HG02623 (cell line): ENCODE measurements around the gene ARHGEF38.

Experiments
- ATAC-seq: cut with Tn5 transposase; IDR thresholded peaks from one replicate; pipeline ENCODE4 v1.9.1; 2021; ENCODE audit warnings: moderate library complexity; ENCODE audit not compliant: unreplicated experiment

Gene ARHGEF38

DNA sequence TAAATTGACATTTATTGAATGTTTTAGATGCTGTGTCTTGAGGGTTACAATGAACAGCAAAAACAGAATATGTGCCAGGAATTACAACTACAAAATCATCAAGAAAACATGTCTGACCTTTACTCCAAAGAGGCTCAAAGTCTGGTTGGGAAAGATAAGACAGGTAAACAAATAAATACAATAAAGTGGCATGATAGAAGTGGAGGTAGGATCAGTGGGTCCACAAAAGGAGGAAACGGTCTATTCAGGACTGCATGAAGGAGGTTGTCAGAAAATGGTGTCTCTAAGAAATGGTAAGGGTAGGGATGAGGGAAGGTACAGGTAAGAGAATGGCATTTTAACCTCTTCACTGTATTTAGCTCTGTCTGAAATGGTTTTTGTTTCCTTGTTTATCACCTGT, 3.8 kb downstream of the ARHGEF38 start:
- ATAC-seq, result no peak

DNA sequence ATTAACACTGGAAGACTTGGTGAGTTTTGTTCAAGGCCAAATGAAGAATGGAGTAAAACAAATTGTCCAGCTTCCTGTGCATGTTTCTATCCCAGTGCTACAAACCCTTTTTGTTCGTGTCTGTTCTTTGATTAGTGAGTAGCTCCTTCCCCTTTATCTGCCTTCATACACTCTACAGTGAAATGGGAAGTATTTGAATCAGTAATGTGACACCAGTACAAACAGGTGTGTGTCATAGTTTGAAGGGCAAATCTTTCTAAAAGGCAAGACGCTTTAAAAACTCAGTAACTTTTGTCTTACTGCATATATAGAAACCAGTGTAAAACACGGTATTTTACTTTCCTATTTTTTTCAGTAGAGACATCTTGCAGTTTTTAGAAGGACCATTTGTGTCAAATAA, 5.9 kb downstream of the ARHGEF38 start:
- no peak for ATAC-seq

DNA sequence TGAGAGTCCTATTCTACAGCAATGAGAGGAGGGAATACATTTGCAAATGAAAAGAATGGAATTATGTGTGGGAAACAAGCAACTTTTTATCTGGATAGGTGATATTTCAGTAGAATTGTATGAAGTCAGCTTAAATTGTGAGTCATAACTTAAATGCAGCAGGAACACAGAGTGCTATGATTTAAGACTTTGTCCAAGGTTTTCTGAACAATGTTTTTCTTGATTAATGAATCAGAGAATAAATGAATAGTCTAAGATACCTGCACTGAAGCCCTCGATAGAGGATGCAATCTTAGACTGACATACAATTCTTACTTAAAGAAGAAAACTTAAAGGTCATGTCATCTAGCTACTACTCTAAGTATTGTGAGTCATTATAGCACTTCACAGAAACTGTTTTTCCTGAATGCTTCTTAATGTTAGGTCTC, 8.0 kb downstream of the ARHGEF38 start:
- ATAC-seq, result no peak

DNA sequence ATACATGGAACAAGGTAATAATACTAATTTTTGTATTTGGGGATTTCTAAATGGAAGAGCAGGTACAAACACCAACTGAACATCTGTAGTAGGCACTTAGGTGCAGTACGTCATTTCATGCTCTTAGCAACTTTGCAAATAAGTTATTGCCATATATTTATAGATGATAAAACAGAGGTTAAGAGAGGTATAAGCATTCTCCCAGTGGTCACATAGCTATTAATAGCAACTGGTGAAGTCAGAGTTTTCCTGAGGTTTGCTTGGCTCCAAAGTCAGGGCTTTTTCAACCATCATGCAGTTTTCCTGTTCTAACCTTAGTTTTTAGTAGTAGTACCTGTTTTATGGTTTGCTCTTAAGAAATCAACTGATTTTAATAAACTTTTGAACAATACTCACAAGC, 10.9 kb downstream of the ARHGEF38 start:
- ATAC-seq, result no peak

DNA sequence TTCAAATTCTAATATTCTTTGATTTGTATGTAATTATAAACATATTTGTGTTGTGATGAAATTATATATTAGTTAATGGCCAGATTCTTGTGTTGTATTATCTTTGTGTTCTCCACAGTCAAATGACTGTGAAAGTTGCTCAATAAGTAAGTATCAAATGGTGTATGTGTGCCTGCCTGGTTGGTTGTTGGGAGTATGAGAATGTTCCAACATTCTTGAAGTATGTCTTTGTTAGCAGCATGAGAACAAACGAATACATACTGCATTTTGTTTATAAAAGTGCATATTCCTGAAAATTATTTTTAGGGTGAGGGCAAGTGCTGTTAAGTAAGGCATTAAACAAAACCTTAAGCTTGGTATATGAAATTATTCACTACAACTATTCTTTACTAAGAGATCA, 16.2 kb downstream of the ARHGEF38 start:
- ATAC-seq, result no peak

DNA sequence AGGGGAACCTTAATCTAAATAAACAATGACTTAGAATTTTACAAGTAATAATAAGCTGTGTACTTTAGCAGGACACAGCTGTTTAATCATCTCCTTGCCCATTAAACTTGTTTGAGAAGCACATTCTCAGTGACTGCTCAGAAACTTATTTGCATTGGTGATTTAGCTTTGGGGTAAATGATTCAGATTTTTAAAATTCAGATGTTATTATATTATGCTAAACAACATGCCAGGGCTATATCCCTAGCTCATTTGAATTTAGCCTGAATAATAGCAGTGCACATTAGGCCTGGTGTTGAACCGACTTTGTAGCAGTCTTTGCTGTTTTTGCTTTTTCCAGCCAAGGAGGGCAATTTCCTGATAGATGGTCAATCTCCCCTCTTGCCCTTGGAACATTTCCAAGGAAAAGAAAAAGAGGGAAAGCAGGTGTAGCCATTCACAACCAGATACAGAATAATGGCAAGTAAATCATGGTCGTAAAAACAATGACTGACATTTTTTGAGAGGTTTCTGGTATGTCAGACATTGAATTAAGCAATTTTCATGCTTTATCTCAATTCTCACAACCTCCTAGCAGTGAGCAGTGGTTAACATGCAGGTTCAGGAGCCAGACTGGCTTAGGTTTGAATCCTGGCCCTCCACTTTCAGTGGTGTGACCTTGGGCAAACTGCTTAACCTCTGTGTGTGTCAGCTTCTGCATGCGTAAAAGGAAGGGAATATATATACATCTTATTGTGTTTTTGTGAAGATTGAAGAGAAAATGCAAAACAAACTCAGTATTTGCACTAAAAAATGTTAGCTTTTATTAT, 16.8 kb downstream of the ARHGEF38 start:
- no peak for ATAC-seq

DNA sequence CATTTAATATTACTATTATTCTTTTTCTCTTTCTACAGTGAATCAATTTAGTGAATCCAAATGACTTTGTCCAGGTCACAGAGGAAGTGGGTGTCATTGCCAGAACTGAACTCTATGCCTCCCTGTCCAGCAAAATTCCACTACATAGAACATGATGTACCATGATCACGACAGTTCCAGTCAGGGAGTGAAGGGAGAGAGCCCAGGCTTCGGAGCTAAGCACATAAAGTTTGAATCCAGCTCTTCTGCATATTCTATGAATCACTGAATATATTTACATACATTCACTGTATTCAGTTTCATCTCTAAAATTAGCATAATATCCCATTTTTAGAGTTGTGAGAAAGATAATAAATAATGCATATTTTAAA, 17.4 kb downstream of the ARHGEF38 start:
- no peak for ATAC-seq

DNA sequence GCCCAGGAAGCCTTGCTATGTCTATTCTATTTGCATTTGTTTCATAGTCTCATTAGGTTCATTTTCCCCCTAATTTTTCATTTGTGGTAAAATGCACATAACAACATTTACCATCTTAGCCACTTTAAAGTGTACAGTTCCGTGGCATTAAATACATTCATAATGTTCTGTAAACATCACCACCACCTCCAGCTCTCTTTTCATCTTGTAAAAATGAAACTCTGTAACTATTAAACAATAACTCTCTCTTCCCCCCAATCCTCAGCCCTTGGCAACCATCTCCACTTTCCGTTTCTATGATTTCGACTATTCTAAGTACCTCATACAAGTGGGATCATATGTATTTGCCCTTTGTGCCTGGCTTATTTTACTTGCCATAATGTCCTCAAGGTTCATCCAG, 19.9 kb downstream of the ARHGEF38 start:
- no peak for ATAC-seq

DNA sequence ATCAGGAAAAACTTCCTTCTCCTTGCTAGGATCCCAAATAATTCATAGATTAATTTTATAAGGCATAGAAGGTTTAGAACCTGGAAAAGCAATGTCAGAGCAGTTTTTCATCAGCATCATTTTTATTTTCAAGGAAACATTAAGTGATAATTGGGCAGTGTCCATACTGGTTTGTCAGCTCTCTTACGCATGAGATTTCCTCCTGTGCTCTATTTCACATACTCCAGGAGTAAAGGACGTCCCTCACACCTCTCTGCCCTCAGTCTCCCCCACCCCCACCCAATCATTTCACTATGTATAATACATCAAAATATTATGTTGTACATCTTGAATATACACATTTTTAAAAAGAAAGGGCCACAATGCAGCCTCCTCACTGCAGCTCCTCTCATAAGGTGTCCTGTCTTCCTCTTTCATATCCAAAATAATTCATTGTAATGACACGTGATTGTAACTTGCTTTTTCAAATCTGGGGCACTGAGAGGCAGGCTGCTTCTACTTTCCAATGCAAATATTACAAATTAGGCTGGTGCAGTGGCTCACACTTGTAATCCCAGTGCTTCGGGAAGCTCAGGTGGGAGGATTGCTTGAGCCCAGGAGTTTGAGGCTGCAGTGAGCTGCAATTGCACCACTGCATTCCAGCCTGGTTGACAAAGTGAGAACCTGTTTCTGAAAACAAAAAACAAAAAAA, 34.4 kb downstream of the ARHGEF38 start:
- ATAC-seq, result no peak

DNA sequence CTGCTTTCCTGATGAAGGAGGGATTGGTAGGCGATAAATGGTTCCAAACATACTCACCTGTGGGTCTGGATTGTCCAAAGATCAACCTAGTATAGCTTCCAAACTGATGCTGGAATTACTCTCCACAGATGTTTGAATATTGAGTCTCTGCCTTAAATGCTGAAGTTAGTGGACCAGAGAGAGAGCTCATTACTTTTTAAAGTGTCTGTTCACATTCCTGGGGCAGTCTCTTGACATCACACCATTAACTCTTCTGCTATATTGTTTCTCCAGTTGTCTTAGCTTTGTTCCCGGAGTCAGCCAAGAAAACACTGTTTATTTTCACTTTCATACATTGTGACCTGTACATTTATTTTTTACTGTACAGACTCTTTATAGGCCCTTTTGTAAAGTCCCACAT, 35.4 kb downstream of the ARHGEF38 start:
- ATAC-seq, result no peak

DNA sequence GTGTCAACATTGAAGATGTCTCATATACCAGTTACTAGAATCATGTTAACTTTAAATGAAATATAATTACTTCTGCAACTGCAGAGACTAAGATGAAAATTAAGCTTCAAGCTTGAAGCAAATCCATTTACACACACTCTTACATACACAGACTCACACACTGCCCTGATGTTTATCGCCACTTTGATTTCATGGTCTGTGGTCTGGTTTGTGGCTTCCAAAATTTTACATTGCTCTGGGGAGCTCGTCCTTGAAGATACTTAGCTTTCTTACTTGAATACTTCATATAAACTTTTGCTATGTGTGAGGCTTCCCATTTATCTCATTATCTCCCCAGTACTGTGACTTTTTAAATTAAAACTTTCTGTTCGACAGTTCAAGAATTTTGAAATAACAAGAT, 35.8 kb downstream of the ARHGEF38 start:
- no peak for ATAC-seq

DNA sequence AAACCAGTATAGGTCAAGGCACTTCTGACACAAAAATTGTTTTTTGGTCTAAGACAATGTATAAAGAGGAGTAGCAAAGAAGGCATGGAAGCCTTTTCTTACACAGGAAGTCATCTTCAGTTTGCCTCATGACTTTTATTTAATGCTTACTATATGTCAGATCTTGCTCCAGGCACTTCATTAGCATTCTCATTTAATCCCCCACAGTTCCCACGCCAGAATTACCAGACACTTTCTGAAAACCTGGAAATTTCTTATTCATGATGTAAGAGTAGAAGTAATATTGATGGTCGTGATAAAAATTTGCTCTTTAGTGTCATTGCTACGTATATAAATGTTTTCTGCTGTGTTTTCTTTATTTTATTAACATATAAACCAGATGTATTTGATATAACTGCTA, 39.2 kb downstream of the ARHGEF38 start:
- no peak for ATAC-seq

DNA sequence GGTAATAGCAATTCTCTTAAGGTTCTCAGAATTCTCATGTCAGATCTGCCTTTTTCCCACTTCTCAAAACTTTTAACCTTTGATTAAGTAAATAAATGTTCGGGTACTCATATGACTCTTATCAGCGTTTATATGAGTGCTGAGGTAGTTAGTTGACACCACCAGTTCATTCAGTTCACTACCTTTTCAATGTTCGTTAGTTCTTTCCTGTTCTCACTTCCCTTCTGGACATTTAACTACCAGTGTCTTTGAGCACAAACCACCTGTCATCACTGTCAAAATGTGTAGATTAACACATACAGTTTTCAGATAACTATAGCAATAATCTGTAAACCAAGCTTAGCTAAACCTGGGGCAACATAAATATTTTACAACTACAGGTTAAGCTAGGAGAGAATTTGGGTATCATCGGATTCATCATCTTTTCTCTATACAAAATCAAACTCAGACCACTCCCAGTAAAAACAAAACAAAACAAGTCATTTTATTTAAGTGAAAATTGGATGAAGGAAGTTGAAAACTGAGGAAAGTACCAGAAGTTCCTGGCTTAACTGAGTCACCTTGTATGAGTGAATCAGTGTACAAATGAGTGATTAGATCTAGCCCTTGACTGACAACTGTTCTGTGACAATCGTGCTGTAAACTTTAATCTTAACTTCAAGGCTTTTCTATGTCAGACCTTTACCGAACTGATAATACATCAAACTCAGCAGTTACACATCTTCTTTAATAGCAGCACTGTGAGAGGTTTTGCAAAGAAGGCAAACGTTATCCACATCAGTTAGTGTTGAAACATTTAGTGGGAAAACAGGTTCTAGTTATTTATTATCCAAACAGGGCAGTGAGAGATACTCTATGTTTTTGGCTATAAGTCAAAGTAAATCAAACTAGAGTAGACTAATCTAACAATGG, 41.9 kb downstream of the ARHGEF38 start:
- ATAC-seq, result peak; percentile 78

DNA sequence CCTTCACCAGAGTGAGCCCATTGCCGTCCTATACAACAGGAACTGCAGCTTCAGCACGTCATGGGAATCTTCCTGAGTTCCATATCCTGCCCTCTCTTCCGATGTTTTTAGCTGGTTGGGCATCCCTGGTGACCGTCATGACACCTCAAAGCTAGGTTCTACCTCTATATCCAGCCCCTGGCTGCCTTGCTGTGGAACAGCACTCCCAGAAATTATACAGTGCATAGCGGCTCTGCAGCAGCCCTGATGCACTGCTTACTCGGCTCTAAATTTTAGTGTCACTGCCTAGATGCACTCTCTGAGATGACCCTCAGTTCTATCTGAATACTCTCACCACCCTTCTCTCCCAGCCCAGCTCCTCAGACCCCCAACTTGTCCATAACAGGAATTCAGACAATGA, 44.3 kb downstream of the ARHGEF38 start:
- no peak for ATAC-seq

DNA sequence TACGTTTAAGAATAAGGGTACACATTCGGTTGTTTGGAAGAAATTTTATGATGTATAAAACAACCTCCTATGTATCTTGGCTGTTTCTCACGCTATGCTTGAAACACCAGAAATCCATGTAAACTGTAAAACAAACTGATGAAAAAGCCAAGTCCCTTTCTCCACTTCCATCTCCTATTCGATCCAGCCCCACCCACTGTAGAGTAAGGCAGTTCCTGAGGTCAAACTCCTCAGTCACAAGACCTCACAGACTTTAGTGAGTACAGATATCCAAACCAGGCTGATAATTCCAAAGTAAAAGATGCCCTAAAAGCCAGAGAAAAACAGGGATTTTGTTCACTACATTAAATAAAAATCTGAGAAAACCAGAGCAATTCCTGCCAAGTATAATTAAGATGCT, 45.6 kb downstream of the ARHGEF38 start:
- ATAC-seq, result no peak

DNA sequence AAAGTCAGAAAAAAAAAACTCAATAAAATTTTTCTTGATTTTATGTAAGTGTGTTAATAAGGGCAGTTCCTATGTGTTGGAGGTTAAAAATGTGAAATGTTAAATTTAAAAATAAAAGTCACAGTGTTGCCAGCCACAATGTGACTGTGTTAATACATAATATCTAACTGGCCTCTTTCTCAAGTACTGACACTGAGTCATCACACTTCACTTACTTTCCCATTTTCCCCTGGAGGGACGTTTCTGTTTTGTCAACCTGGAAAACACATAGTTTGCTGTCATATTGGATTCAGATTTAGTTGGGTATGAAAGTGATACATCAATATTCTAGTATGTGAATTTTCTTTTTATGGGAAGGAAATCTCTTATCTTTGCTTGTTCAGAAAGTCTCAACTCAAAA, 46.4 kb downstream of the ARHGEF38 start:
- ATAC-seq, result no peak

DNA sequence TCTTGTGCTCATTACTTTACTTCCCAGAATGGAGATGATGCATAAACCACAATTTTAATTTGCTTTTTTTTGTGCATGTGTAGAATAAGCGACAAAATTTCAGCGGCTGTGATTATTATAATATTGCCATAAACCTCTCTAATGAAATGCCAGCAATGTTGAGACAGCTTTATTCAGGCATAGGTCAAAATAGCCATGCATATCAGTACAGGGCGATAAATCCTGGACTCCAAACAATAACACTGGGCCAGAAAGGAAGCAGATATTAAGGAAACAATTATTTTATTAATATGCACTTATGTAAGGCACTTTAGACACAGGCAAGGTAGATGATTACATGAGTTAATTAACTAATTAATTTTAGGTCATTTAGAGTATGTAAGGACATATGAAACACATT, 47.1 kb downstream of the ARHGEF38 start:
- no peak for ATAC-seq

DNA sequence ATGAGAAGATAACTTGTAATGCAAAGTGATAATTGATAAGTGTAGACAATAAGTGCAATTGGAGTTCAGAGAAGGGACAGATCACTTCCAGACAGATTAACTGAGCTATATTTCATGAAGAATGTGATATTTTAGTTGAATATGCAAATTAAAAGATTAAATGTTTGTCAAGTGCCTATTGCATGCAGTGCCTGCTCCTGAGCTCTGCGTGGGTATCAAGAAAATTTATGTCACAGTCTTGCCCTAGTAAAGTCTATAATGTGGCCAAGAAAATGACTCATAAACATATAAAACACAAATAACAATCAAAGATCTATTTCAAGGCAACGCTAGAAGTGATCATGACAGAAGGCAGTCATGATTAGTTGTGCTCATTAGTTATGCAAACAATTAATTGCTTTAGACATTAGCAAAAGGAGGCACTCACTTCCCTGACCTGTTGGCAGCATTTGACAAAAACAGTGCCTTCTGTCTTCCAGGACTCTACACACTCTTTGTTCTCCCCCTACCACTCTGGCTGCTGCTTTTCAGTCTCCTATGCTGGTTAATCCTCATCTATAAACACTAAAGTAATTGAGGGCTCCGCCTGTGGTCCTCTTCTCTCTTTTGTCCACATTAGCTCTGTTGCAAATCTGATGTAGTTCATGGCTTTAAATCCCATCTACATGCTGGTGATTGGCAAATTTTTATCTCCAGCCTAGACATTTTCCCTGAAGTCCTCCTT, 47.7 kb downstream of the ARHGEF38 start:
- no peak for ATAC-seq

DNA sequence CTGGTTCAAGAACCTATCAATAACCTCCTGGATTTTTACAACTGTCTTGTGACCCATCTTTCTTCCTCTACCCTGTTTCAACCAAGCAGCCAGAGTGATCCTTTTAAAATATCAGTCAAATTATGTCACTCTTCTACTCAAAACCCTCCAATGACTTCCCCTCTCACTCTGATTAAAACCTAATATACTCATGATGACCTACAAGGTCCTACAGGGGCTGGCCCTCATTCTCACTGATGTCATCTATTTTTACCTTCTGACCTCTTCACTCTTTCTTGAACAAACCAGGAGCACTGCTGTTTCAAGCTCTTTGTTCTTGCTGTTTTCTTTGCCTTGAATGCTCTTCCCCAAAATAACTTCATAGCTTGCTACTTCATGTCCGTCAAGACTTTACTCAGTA, 48.5 kb downstream of the ARHGEF38 start:
- no peak for ATAC-seq

DNA sequence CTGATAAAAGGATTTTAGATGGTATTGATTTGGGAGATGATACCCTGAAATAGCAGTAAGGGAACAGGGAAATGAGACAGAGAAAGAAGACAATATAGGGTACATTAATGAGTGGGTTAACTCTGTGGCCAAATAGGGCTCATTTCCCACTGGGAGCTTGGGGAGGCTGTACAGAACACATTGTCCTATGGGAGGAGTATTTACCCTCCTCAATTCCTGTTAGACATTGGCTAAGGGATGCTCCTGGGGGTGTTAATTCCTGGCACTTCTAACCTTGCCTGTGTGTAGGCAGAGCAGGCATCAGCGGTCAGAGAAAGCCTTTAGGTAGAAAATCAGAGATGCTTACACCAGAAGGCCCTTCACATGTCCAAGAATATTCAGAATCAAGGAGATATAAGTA, 49.0 kb downstream of the ARHGEF38 start:
- no peak for ATAC-seq

DNA sequence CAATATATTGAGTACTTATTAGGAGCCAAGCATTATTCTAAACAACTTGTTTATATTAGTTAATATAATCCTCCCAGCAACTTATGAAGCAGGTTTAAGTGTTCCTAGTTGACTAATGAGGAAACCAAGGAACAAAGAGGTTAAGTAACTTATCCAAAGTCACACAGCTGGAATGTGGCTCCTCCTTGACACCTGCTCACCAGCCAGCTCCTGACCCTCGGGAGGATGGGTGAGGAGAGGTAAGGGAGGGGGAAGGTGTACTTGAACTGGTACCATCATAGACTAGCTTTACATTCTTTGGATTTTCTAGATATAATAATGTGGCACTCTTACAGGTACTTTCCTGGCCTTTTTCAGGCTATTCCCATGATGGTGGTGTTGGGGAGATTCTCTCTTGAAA, 50.7 kb downstream of the ARHGEF38 start:
- ATAC-seq, result no peak
